Adipose tissue (tissue), 3 donors: Measurements from ENCODE around the gene CCDC14. TPM values are rescaled to one million over a fixed set of nuclear protein-coding genes. Genes with fewer than 3 reads are reported as not detected.
"Not testable (repeated sequence)": the region's sequence is repeated elsewhere in the genome, so short reads cannot be mapped to it uniquely, and the experiment has no call there.

ENCODE experiments used
- H3K27ac ChIP-seq: one replicate; pipeline ENCODE4 v1.5.1; 2013; ENCODE audit warnings: low read depth, low read length
- whole genome bisulfite sequencing, 3 donors: extraction: QIAGEN DNeasy Blood & Tissue Kit; methylation state at CpG; one replicate each; pipeline ENCODE4 v1.1.7; 2013; 5-methylcytosine and 5-hydroxymethylcytosine counted together
- polyA plus RNA-seq, 3 donors: library from polyadenylated mRNA; stranded (reverse); fragments of 200-250 nt; gene quantifications; one replicate each; pipeline ENCODE4 v1.2.3, GENCODE V29; 2013
- donor health status: healthy with polysubstance abuse.
- donor health status: Bipolar disorder and iron deficiency.
- donor health status: healthy.

The CCDC14 gene
- polyA plus RNA-seq: 10 to 100 TPM in 1 of 3 donors, 1 to 10 TPM in 2; 9.4 to 10.6 (median 9.4) TPM

GRCh38 chr3:123960781-123961507 lies at the start of gene CCDC14:
Gene CCDC14 (minus strand): TSS chr3:123961229. CDS start chr3:123961173, 56 bp downstream.
- H3K27ac ChIP-seq: no peak within 1 kb of the TSS
- 1% methylated on average over 55 of the region's 55 CpGs for WGBS, 3 donors

- 91 to 96% (median 94%) methylated on average over 1 of the region's 1 CpG for WGBS, 3 donors
- not testable (repeated sequence) for H3K27ac ChIP-seq
These were observed 47.3 kb upstream of the CCDC14 start for GRCh38 chr3:124008321-124008720.

- no peak overlapping the region for H3K27ac ChIP-seq
- 31 to 67% (median 50%) methylated on average over 4 of the region's 4 CpGs for WGBS, 3 donors
These were observed 46.2 kb upstream of the CCDC14 start for GRCh38 chr3:124007186-124007585.

- 54 to 69% (median 59%) methylated on average over 2 of the region's 2 CpGs for WGBS, 3 donors
- not testable (repeated sequence) for H3K27ac ChIP-seq
These were observed 41.5 kb upstream of the CCDC14 start for GRCh38 chr3:124002405-124003079.

GRCh38 chr3:124001366-124001765 lies 40.3 kb upstream of the CCDC14 start:
- WGBS, 3 donors: 71 to 80% (median 71%) methylated on average over 6 of the region's 6 CpGs
- not testable (repeated sequence) for H3K27ac ChIP-seq

GRCh38 chr3:123997543-123997942 lies 36.5 kb upstream of the CCDC14 start:
- WGBS, 3 donors: 79 to 85% (median 83%) methylated on average over 2 of the region's 2 CpGs
- no peak overlapping the region for H3K27ac ChIP-seq

GRCh38 chr3:123993818-123994217 lies 32.8 kb upstream of the CCDC14 start:
- 72 to 80% (median 72%) methylated on average over 1 of the region's 1 CpG for WGBS, 3 donors

GRCh38 chr3:123991730-123992588 lies 30.9 kb upstream of the CCDC14 start, which contains the start of gene ROPN1:
Gene ROPN1 (minus strand): TSS chr3:123992124. CDS start chr3:123980481, 11,643 bp downstream.
- not testable (repeated sequence) for H3K27ac ChIP-seq
- WGBS, 3 donors: 0 to 5% methylated on average over 3 to 4 of the region's 49 CpGs; no CpG with 5 or more reads in 1 of the 3 donors

More at GRCh38 chr3:123993818-123994217, 32.8 kb upstream of the CCDC14 start:
- H3K27ac ChIP-seq: no peak overlapping the region

- 74 to 84% (median 75%) methylated on average over 3 of the region's 3 CpGs for WGBS, 3 donors
- H3K27ac ChIP-seq: no peak overlapping the region
These were observed 25.4 kb upstream of the CCDC14 start for GRCh38 chr3:123986427-123986826.

- whole genome bisulfite sequencing, 3 donors: 74 to 77% (median 74%) methylated on average over 3 of the region's 3 CpGs
- no peak overlapping the region for H3K27ac ChIP-seq
These were observed 23.9 kb upstream of the CCDC14 start for GRCh38 chr3:123984957-123985356.

GRCh38 chr3:123984350-123984749 lies 23.3 kb upstream of the CCDC14 start:
- H3K27ac ChIP-seq: no peak overlapping the region
- 88 to 100% (median 91%) methylated on average over 1 of the region's 1 CpG for WGBS, 3 donors

- 65 to 87% (median 85%) methylated on average over 4 of the region's 4 CpGs for WGBS, 3 donors
- H3K27ac ChIP-seq: not testable (repeated sequence)
These were observed 20.3 kb upstream of the CCDC14 start for GRCh38 chr3:123981317-123981716.

GRCh38 chr3:123980539-123980938 lies 19.5 kb upstream of the CCDC14 start:
- H3K27ac ChIP-seq: no peak overlapping the region
- 64 to 74% (median 72%) methylated on average over 4 of the region's 4 CpGs for WGBS, 3 donors

GRCh38 chr3:123979525-123980501 lies 18.8 kb upstream of the CCDC14 start:
- 11 to 12% (median 12%) methylated on average over 25 to 27 of the region's 29 CpGs for WGBS, 3 donors
- H3K27ac ChIP-seq: not testable (repeated sequence)

GRCh38 chr3:123976904-123977303 lies 15.9 kb upstream of the CCDC14 start:
- 50 to 96% (median 94%) methylated on average over 7 of the region's 7 CpGs for WGBS, 3 donors
- H3K27ac ChIP-seq: not testable (repeated sequence)

GRCh38 chr3:123976181-123976898 lies 15.3 kb upstream of the CCDC14 start:
- not testable (repeated sequence) for H3K27ac ChIP-seq
- 59 to 82% (median 73%) methylated on average over 4 of the region's 4 CpGs for WGBS, 3 donors

- not testable (repeated sequence) for H3K27ac ChIP-seq
- 61 to 78% (median 75%) methylated on average over 4 to 5 of the region's 7 CpGs for WGBS, 3 donors
These were observed 14.0 kb upstream of the CCDC14 start for GRCh38 chr3:123975030-123975429.
